Kasumi-1 (cell line): ENCODE results near the gene PUM2.

Experiments used
- DNase-seq, 2 experiments: peaks; one replicate each; lab custom pipeline; 2025; lab: John Stamatoyannopoulos, UW

The PUM2 gene

GRCh38 chr2:20217041-20217970 lies 133.3 kb downstream of the PUM2 start:
- no peak for DNase-seq

- DNase-seq = no peak
These were observed 134.3 kb downstream of the PUM2 start for GRCh38 chr2:20216130-20217025.

- no peak for DNase-seq
These were observed 135.2 kb downstream of the PUM2 start for GRCh38 chr2:20215183-20216040.

- DNase-seq = no peak
These were observed 136.0 kb downstream of the PUM2 start for GRCh38 chr2:20214566-20215182.

- DNase-seq = no peak
These were observed 136.7 kb downstream of the PUM2 start for GRCh38 chr2:20213651-20214565.

- DNase-seq = no peak
These were observed 137.7 kb downstream of the PUM2 start for GRCh38 chr2:20212871-20213503.

GRCh38 chr2:20212459-20212870 lies 138.2 kb downstream of the PUM2 start:
- DNase-seq = no peak

- DNase-seq = no peak
These were observed 138.7 kb downstream of the PUM2 start for GRCh38 chr2:20211860-20212458.

- no peak for DNase-seq
These were observed 139.2 kb downstream of the PUM2 start for GRCh38 chr2:20211420-20211819.

GRCh38 chr2:20210462-20210861 lies 140.2 kb downstream of the PUM2 start:
- DNase-seq = no peak

- DNase-seq = no peak
These were observed 141.1 kb downstream of the PUM2 start for GRCh38 chr2:20209373-20210109.

GRCh38 chr2:20208476-20208859 lies 142.2 kb downstream of the PUM2 start:
- no peak for DNase-seq

- no peak for DNase-seq
These were observed 143.6 kb downstream of the PUM2 start for GRCh38 chr2:20207051-20207450.

- no peak for DNase-seq
These were observed 144.6 kb downstream of the PUM2 start for GRCh38 chr2:20205915-20206524.

- DNase-seq = no peak
These were observed 145.6 kb downstream of the PUM2 start for GRCh38 chr2:20205069-20205468.

GRCh38 chr2:20203521-20204225 lies 147.0 kb downstream of the PUM2 start:
- DNase-seq = no peak

- DNase-seq = no peak
These were observed 147.6 kb downstream of the PUM2 start for GRCh38 chr2:20203072-20203471.

GRCh38 chr2:20201671-20202070 lies 149.0 kb downstream of the PUM2 start:
- no peak for DNase-seq
